Dedifferentiated amniotic fluid mesenchymal stem cell (primary cell): ENCODE data around the gene PAPOLA.
"Not testable (repeated sequence)": the region's sequence is repeated elsewhere in the genome, so short reads cannot be mapped to it uniquely, and the experiment has no call there.

Experiments used
- DNase-seq: peaks from one replicate; pipeline ENCODE4 v3.0.0-alpha.2; 2016; ENCODE audit errors: extremely low spot score

Gene PAPOLA

GRCh38 chr14:96502621-96503305 lies 581 bp downstream of the PAPOLA start:
- DNase-seq: no peak

DNA sequence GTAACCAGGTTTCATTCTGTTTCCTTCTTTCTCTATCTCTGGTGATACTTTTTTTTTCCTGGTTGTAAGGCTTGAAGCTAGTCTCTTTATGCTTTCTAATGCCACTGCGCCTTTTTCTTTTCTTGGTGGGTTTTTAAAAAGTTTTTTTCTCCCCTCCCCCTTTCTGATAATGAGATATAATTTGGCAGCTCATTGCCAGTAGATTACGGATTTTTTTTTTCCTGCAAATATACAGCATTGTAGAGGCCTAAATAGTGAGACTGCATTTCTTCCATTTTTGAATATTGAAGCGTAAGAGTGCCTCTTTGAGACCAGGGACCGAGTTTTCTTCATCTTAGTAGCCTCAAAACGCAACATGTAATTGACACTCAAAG lies 1.1 kb downstream of the PAPOLA start:
- DNase-seq: no peak

- DNase-seq: not testable (repeated sequence)
Measured at GRCh38 chr14:96504353-96504752, 2.2 kb downstream of the PAPOLA start.

- no peak for DNase-seq
Measured at GRCh38 chr14:96507723-96508122, 5.5 kb downstream of the PAPOLA start.

DNA sequence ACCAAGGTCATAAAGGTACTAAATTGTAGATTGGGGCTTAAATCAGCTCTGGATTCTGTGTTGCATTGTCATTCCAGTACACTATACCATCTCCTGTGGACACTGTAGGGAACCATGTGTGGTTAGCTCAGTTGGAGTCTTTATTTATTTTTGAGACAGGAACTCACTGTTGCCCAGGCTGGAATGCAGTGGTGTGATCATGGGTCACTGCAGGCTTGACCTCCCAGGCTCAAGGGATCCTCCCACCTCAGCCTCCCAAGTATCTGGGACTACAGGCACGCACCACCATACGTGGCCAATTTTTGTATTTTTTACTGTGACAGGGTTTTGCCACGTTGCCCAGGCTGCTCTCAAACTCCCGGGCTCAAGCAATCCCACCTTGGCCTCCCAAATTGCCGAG lies 6.7 kb downstream of the PAPOLA start:
- no peak for DNase-seq

DNA sequence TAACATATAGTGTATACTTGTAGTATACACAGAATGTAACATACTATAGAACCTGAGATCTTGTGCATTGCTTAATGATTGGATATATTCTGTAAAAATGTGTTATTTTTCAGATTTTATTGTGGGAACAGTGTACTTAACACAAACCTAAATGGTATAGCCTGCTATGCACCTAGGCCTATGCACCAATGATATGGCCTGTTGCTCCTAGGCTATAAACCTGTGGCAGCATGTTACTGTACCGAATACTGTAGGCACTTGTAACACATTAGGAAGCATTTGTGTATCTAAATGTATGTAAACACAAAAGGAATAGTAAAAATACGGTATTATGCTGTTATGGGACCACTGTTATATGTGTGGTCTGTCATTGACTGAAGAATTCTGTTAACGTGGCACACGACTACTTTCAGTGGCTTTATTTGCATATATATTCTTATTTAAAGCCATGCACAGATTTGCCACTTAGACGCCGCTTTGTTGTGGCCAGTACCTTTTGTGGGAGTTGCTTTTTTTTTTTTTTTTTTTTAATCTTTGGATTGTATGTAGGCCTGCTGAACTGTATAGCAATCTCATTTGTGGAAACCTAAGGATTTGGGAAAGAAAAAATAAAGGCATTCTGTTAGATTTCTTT lies 7.4 kb downstream of the PAPOLA start:
- DNase-seq: no peak

DNA sequence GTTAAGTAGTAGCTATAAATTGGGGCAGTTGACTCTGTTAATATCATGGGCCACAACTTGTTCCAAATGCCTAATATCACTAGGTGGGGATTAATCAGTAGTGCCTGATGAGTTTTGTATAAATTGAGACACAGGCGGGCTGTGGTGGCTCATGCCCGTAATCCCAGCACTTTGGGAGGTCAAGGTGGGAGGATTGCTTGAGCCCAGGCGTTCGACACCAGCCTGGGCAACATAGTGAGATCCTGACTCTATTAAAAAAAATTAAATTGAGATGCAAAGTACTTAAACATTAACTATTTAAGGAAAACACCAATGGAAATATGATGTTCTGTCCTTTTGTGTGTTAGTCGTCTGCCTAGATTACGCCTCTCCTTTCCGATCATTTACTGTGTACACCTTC lies 9.0 kb downstream of the PAPOLA start:
- no peak for DNase-seq

GRCh38 chr14:96511667-96512066 lies 9.5 kb downstream of the PAPOLA start:
- no peak for DNase-seq

- no peak for DNase-seq
Measured at GRCh38 chr14:96512122-96512521, 9.9 kb downstream of the PAPOLA start.

- no peak for DNase-seq
Measured at GRCh38 chr14:96512602-96513397, 10.6 kb downstream of the PAPOLA start.

DNA sequence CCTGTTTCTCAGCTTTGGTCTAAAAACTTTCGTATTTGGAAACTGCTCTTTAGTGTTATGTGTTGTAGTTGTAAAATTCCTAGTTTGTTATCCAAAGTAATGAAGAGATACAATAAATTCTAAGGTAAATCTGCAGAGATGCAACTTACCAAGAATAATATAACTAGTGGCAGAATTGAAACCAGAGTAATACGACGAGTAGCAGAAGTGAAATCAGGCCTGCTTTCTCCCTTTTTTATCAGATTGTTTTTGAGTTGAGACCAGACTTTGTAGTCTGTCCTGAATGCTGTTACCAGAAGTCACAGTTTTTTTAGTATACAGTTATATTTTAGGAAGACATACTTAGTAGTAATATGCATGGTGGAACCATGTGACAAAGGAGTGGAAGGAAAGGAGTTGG lies 12.5 kb downstream of the PAPOLA start:
- DNase-seq: no peak

DNA sequence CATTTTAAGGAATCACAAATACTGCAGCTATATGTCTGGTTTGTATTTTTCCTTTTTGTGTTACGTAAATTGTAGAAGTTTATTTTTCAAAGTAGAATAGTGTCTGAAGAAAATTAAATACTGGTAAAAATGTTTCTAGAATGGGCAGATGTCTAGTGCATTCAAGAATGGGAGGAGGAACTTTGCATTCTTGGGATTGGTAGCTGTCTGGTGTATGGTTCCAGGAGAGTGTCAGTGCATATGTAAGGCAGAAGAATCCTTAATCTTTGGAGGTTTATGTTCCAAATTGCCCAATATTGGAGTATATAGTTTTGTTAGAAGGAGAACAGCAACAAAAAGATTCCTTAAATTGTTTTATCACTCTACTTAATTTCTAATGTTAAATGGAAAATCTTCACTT lies 13.5 kb downstream of the PAPOLA start:
- no peak for DNase-seq

- no peak for DNase-seq
Measured at GRCh38 chr14:96516351-96516750, 14.2 kb downstream of the PAPOLA start.

DNA sequence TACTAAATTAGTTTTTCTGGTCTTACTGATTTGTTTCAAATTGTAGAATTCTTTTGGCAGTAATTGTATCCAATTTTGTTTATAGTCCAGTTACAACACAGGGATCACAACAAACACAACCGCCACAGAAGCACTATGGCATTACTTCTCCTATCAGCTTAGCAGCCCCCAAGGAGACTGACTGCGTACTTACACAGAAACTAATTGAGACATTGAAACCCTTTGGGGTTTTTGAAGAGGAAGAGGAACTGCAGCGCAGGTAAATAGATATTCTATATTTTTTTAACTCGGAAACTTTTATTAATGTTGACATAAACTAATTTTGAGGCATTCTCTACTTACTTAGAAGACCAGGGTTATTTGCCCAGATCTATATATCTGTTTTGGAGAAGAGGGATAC lies 17.8 kb downstream of the PAPOLA start:
- no peak for DNase-seq

- no peak for DNase-seq
Measured at GRCh38 chr14:96525452-96525851, 23.3 kb downstream of the PAPOLA start.

- DNase-seq: no peak
Measured at GRCh38 chr14:96532632-96533031, 30.4 kb downstream of the PAPOLA start.

DNA sequence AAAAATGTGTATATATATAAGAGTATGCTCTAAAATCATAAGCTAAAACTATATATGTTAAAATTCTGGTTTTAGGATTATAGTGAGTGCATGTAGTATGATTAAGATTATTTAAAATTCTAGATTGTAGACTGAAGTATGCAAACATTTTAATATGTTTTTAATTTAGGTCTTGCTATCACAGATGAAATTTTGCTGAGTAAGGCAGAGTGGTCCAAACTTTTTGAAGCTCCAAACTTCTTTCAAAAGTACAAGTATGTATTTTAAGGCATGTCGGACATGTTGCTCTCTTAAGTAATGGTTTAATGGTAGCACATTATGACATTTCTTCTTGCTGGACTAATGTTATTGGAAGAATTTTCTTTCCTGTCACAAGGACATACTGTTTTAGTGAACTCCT lies 34.6 kb downstream of the PAPOLA start:
- no peak for DNase-seq

GRCh38 chr14:96538097-96538989 lies 36.2 kb downstream of the PAPOLA start:
- DNase-seq: no peak

- no peak for DNase-seq
Measured at GRCh38 chr14:96538990-96539317, 36.8 kb downstream of the PAPOLA start.

- DNase-seq: no peak
Measured at GRCh38 chr14:96554315-96554910, 52.2 kb downstream of the PAPOLA start.

DNA sequence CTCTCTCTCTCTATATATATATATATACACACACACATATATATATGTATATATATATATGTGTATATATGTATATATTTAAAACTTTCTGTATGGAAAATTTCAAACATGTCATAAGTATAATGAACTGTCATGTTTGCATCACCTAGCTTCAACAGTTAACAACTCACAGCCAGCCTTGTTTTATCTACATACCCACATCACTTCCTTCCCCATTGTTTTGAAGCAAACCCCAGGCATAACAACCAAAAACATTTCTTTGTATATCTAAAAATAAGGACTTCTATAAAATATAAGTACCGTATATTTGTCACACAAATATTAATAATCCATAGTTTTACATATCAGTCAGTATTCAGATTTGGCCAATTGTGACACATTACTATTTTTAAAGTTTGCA lies 57.4 kb downstream of the PAPOLA start:
- no peak for DNase-seq

DNA sequence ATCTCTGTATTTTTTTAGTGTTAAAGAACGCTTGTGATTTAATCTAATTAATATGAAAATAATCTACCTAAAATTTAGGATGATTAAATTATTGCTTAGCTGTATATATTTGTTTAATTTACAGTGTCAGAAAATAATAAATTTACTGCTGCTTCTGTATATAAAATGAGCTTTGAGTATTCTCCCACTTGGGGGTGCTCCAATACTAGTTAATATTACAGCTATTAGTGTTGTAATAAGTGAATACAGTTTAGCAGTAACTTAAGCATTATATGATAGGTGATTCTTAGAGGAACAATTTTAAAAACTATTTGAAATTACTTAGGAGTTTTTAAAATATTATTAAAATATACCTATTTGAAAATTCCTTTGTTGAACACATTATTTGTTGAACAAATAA lies 62.2 kb downstream of the PAPOLA start:
- DNase-seq: no peak
